HepG2 (cell line): ENCODE data around the gene SH2B2. TPM values are rescaled to one million over a fixed set of nuclear protein-coding genes. Genes with fewer than 3 reads are reported as not detected.

Experiments used
- E2F2 ChIP-seq: sonication (generic); formaldehyde crosslinking; IDR thresholded peaks from 2 replicates; pipeline ENCODE4 v1.4.0; 2020; ENCODE audit warnings: missing genetic modification reagents, borderline replicate concordance
- HMGXB4 ChIP-seq, 2 experiments: sonication (generic) in 1 of 2; formaldehyde crosslinking in 1 of 2; IDR thresholded peaks; 2 replicates each; pipeline versions ENCODE4 v1.4.0 to v1.6.1; 2018 to 2020; ENCODE audit warnings: missing genetic modification reagents in 2 of 2, borderline replicate concordance in 1 of 2, low read depth in 1 of 2, mild to moderate bottlenecking in 1 of 2, missing biosample characterization in 1 of 2
- MXD3 ChIP-seq: IDR thresholded peaks from 2 replicates; pipeline ENCODE4 v1.6.1; 2016; ENCODE audit warnings: mild to moderate bottlenecking, missing biosample characterization, missing genetic modification reagents
- NR2F2 ChIP-seq: IDR thresholded peaks from 2 replicates; pipeline ENCODE4 v1.6.1; 2012; ENCODE audit warnings: low read depth, inconsistent platforms, borderline replicate concordance
- RXRB ChIP-seq: IDR thresholded peaks from 2 replicates; pipeline ENCODE4 v1.6.1; 2016; ENCODE audit warnings: borderline replicate concordance, missing genetic modification reagents, missing compliant biosample characterization
- SMYD3 ChIP-seq: sonication (generic); formaldehyde crosslinking; IDR thresholded peaks from 2 replicates; pipeline ENCODE4 v1.8.1; 2023; ENCODE audit warnings: mild to moderate bottlenecking, missing genetic modification reagents
- SPEN ChIP-seq: sonication (generic); formaldehyde crosslinking; IDR thresholded peaks from 2 replicates; pipeline ENCODE4 v1.5.1; 2020; ENCODE audit warnings: low read depth, mild to moderate bottlenecking, missing genetic modification reagents
- SRY ChIP-seq: sonication (generic); formaldehyde crosslinking; IDR thresholded peaks from 2 replicates; pipeline ENCODE4 v1.8.0; 2022; ENCODE audit warnings: mild to moderate bottlenecking, missing genetic modification reagents
- ZBED4 ChIP-seq: sonication (generic); formaldehyde crosslinking; IDR thresholded peaks from 2 replicates; pipeline ENCODE4 v1.4.0; 2020; ENCODE audit warnings: missing genetic modification reagents, borderline replicate concordance
- ZFP36L2 ChIP-seq: sonication (generic); formaldehyde crosslinking; IDR thresholded peaks from 2 replicates; pipeline ENCODE4 v1.4.0; 2020; ENCODE audit warnings: missing genetic modification reagents
- ZNF333 ChIP-seq: sonication (generic); formaldehyde crosslinking; IDR thresholded peaks from 2 replicates; pipeline ENCODE4 v1.4.0; 2020; ENCODE audit warnings: mild to moderate bottlenecking, missing genetic modification reagents, borderline replicate concordance
- ZNF574 ChIP-seq: sonication (generic); formaldehyde crosslinking; IDR thresholded peaks from 2 replicates; pipeline ENCODE4 v1.4.0; 2020; ENCODE audit warnings: missing genetic modification reagents
- ZNF660 ChIP-seq: sonication (generic); formaldehyde crosslinking; IDR thresholded peaks from 2 replicates; pipeline ENCODE4 v1.5.1; 2020; ENCODE audit warnings: mild to moderate bottlenecking, low read depth, missing genetic modification reagents, borderline replicate concordance
- ZNF724P ChIP-seq: sonication (generic); formaldehyde crosslinking; IDR thresholded peaks from 2 replicates; pipeline ENCODE4 v1.8.0; 2022; ENCODE audit warnings: missing genetic modification reagents, borderline replicate concordance
- ZNF747 ChIP-seq: sonication (generic); formaldehyde crosslinking; IDR thresholded peaks from 2 replicates; pipeline ENCODE4 v1.8.1; 2023; ENCODE audit warnings: missing genetic modification reagents, mild to moderate bottlenecking, borderline replicate concordance
- ZNF839 ChIP-seq: sonication (generic); formaldehyde crosslinking; IDR thresholded peaks from 2 replicates; pipeline ENCODE4 v1.4.0; 2020; ENCODE audit warnings: missing genetic modification reagents, mild to moderate bottlenecking, borderline replicate concordance
- ZNF878 ChIP-seq: sonication (generic); formaldehyde crosslinking; IDR thresholded peaks from 2 replicates; pipeline ENCODE4 v1.8.1; 2023; ENCODE audit warnings: mild to moderate bottlenecking, missing genetic modification reagents, moderate library complexity
- ZNF891 ChIP-seq: sonication (generic); formaldehyde crosslinking; IDR thresholded peaks from 2 replicates; pipeline ENCODE4 v1.5.0; 2020; ENCODE audit warnings: mild to moderate bottlenecking, missing genetic modification reagents
- polyA plus RNA-seq, 8 experiments: library from polyadenylated mRNA; depleted of rRNA in 3 of 8; stranded (reverse) in 7 of 8; unstranded in 1 of 8; fragments of >200 nt; fragmentation: Illumina TruSeq in 4 of 8; extraction: Trizol in 4 of 8; gene quantifications; 2 replicates each; pipeline versions ENCODE4 v1.2.1 to v1.2.3, GENCODE V29; 2011 to 2016; ENCODE audit warnings: low read depth in 4 of 8, missing spikeins in 1 of 8, mixed read lengths in 1 of 8; ENCODE audit not compliant: insufficient read depth in 1 of 8
- total RNA-seq, 5 experiments: library from RNA; depleted of rRNA; stranded (reverse); fragments of >200 nt; fragmentation: Illumina TruSeq; extraction: Trizol; gene quantifications; 2 replicates each; pipeline ENCODE4 v1.2.3, GENCODE V29; 2016; ENCODE audit warnings: low read depth in 1 of 5

The SH2B2 gene
- total and polyA plus RNA-seq, 2 of the 13 experiments (the other 11 are each of a cell fraction or from before 2014, with no cell fraction given), result 0.46 to 1.3 TPM

GRCh38 chr7:102258073-102258748, 28.5 kb upstream of the SH2B2 start (continued):
- TF ChIP-seq MXD3 (CRISPR knock-in tag) (peak; percentile 78; the same call in 1 of the 2 replicates), ZNF891 (CRISPR knock-in tag) (no peak; the same call in 1 of the 2 replicates), SRY (peak; percentile 92), RXRB (peak; percentile 92), ZBED4 (CRISPR knock-in tag) (peak; percentile 71; the same call in 1 of the 2 replicates), HMGXB4 (CRISPR knock-in tag; IDR thresholded peaks at IDR 0.05; ENCODE audit: borderline replicate concordance in 1 of 2, low read depth in 1 of 2) (peak in 1 of 2 experiments; percentile 42; a peak in 2 of 4 replicates), ZNF574 (CRISPR knock-in tag) (peak; percentile 86), ZNF724P (0 out of 2 replicates have a peak, but pooled peaks have one; percentile 17), ZNF878 (CRISPR knock-in tag) (peak; percentile 96), ZNF747 (CRISPR knock-in tag) (0 out of 2 replicates have a peak, but pooled peaks have one; percentile 78), ZNF660 (no peak), NR2F2 (peak; percentile 56), ZFP36L2 (CRISPR knock-in tag) (no peak), SMYD3 (CRISPR knock-in tag) (peak; percentile 32; the same call in 1 of the 2 replicates), SPEN (CRISPR knock-in tag) (peak; percentile 74), ZNF333 (CRISPR knock-in tag) (0 out of 2 replicates have a peak, but pooled peaks have one; percentile 74), E2F2 (peak; percentile 45; the same call in 1 of the 2 replicates), ZNF839 (CRISPR knock-in tag) (no peak)
